K562 (cell line): Measurements from ENCODE around the gene HAUS2. TPM values are rescaled to one million over a fixed set of nuclear protein-coding genes. Genes with fewer than 3 reads are reported as not detected.

ENCODE experiments used
- CAMTA2 ChIP-seq: fragments of 250-450 bp; sonication (Bioruptor Pico); conservative IDR thresholded peaks from 2 replicates; pipeline ENCODE4 v1.5.1; 2022
- CEBPG ChIP-seq, 3 experiments: fragments of 200-800 bp in 1 of 3; sonication (Bioruptor generic) in 1 of 3; sonication (generic) in 1 of 3; formaldehyde crosslinking in 1 of 3; IDR thresholded peaks in 2 of 3; conservative IDR thresholded peaks in 1 of 3; 2 replicates each; pipeline versions ENCODE4 v1.6.1 to v1.8.0; 2016 to 2022; ENCODE audit warnings: missing compliant biosample characterization in 2 of 3, missing genetic modification characterization in 2 of 3, mild to moderate bottlenecking in 1 of 3, missing genetic modification reagents in 1 of 3
- CREB3L1 ChIP-seq: fragments of 450-650 bp; IDR thresholded peaks from 2 replicates; pipeline ENCODE4 v1.6.1; 2014; ENCODE audit warnings: low read depth, mild to moderate bottlenecking, moderate library complexity, borderline replicate concordance
- GABPA ChIP-seq: fragments of 200-800 bp; sonication (Bioruptor generic); conservative IDR thresholded peaks from 2 replicates; pipeline ENCODE4 v1.6.1; 2016; ENCODE audit warnings: low read depth, missing genetic modification characterization, missing compliant biosample characterization
- GTF2E2 ChIP-seq: fragments of 200-800 bp; sonication (Bioruptor generic); IDR thresholded peaks from 2 replicates; pipeline ENCODE4 v1.6.1; 2016; ENCODE audit warnings: missing genetic modification characterization, missing compliant biosample characterization
- IRF2 ChIP-seq: sonication (generic); formaldehyde crosslinking; IDR thresholded peaks from 2 replicates; pipeline ENCODE4 v1.8.1; 2022; ENCODE audit warnings: mild to moderate bottlenecking, missing genetic modification reagents
- MAFF ChIP-seq: IDR thresholded peaks from 2 replicates; pipeline ENCODE4 v1.6.1; 2012; ENCODE audit warnings: low read length, improper control_type of control experiment
- MXI1 ChIP-seq: IDR thresholded peaks from 2 replicates; pipeline ENCODE4 v1.6.1; 2011; ENCODE audit warnings: low read depth, mild to moderate bottlenecking, improper control_type of control experiment, low read length
- NCOA1 ChIP-seq: fragments of 450-650 bp; IDR thresholded peaks from 2 replicates; pipeline ENCODE4 v1.6.1; 2016; ENCODE audit warnings: low read depth
- NFRKB ChIP-seq: fragments of 450-650 bp; IDR thresholded peaks from 2 replicates; pipeline ENCODE4 v1.6.1; 2016; ENCODE audit warnings: low read depth
- PCBP1 ChIP-seq: fragments of 200-400 bp; formaldehyde crosslinking; IDR thresholded peaks from 2 replicates; pipeline ENCODE4 v1.6.1; 2018; ENCODE audit warnings: mild to moderate bottlenecking, low read depth, low read length; ENCODE audit not compliant: poor library complexity, severe bottlenecking
- PTRF ChIP-seq: fragments of 450-650 bp; IDR thresholded peaks from 2 replicates; pipeline ENCODE4 v1.6.1; 2016; ENCODE audit warnings: mild to moderate bottlenecking, missing genetic modification characterization, missing compliant biosample characterization
- SMARCE1 ChIP-seq: fragments of 450-650 bp; IDR thresholded peaks from 2 replicates; pipeline ENCODE4 v1.7.1; 2016; ENCODE audit warnings: mild to moderate bottlenecking
- TBP ChIP-seq: optimal IDR thresholded peaks from 2 replicates; pipeline ENCODE3; 2011; ENCODE audit warnings: low read depth, low read length, improper control_type of control experiment
- ZNF197 ChIP-seq: fragments of 200-800 bp; sonication (Bioruptor generic); IDR thresholded peaks from 2 replicates; pipeline ENCODE4 v1.6.1; 2016; ENCODE audit warnings: low read depth, missing genetic modification characterization, missing compliant biosample characterization
- ZNF311 ChIP-seq: fragments of 250-450 bp; sonication (Bioruptor Pico); IDR thresholded peaks from 2 replicates; pipeline ENCODE4 v1.4.0; 2020; ENCODE audit warnings: mild to moderate bottlenecking, moderate library complexity
- ZNF644 ChIP-seq: fragments of 200-800 bp; sonication (Bioruptor generic); IDR thresholded peaks from 2 replicates; pipeline ENCODE4 v1.6.1; 2016; ENCODE audit warnings: low read depth, missing genetic modification characterization, missing compliant biosample characterization
- polyA plus RNA-seq, 8 experiments: library from polyadenylated mRNA; depleted of rRNA in 4 of 8; stranded (reverse) in 5 of 8; unstranded in 3 of 8; fragments of >200 nt; fragmentation: Nextera tagmentation in 2 of 8; fragmentation: Illumina TruSeq in 1 of 8; extraction: Ambion mirVana in 2 of 8; extraction: Trizol in 1 of 8; gene quantifications; 2 replicates each; pipeline versions ENCODE4 v1.2.1 to v1.2.3, GENCODE V29; 2011 to 2014; ENCODE audit warnings: inconsistent platforms in 1 of 8, missing spikeins in 1 of 8
- total RNA-seq, 7 experiments: library from RNA; depleted of rRNA in 6 of 7; stranded (reverse); fragments of >200 nt in 6 of 7; fragmentation: Illumina TruSeq in 2 of 7; extraction: Trizol in 2 of 7; gene quantifications; 2 replicates each; pipeline versions ENCODE4 v1.2.1 to v1.2.3, GENCODE V29; 2011 to 2021; ENCODE audit warnings: low replicate concordance in 1 of 7
- TF ChIP-seq, protein P1 (sequence below): fragments of 450-650 bp; formaldehyde crosslinking; conservative IDR thresholded peaks from 2 replicates; pipeline ENCODE4 v1.4.0; 2022; ENCODE audit warnings: mild to moderate bottlenecking, missing genetic modification characterization
- TF ChIP-seq, protein P2 (sequence below), 2 experiments: fragments of 450-650 bp in 1 of 2; IDR thresholded peaks; 2 replicates each; pipeline ENCODE4 v1.6.1; 2011 to 2017; ENCODE audit warnings: low read depth in 2 of 2, antibody characterized with exemption in 1 of 2, borderline replicate concordance in 1 of 2, low read length in 1 of 2, mild to moderate bottlenecking in 1 of 2, mixed read lengths in 1 of 2; ENCODE audit not compliant: control insufficient read depth in 1 of 2

HAUS2 gene
- total and polyA plus RNA-seq, 9 of the 15 experiments (the other 6 are each of a cell fraction or from before 2014, with no cell fraction given), result 30.6 to 64.9 (median 54.1) TPM

DNA sequence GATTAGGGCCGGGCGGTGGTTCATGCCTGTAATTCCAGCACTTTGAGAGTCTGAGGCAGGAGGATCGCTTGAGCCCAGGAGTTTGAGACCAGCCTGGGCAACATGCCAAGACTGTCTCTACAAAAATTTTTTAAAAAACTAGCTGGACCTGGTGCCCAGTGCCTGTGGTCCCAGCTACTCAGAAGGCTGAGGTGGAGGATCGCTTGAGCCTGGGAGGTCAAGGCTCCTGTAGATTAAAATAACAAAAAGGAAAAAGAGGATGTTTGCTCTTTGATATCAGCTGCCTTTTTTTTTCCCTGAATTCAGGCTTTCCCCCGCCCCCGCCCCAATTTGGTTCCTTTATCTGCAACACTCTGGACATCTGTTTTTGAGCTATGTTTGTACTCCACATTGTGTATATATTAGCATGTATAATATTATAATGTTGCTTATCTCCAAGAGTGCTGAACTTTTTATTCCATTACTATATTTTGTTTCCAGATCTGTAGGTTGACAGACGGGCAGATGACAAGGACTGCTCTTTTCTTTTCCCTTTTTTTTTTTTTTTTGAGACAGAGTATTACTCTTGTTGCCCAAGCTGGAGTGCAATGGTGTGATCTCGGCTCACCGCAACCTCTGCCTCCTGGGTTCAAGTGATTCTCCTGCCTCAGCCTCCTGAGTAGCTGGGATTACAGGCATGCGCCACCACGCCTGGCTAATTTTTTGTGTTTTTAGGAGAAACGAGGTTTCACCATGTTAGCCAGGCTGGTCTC lies 48.6 kb upstream of the HAUS2 start (continued):
- no peak for TF ChIP-seq IRF2 (CRISPR knock-in tag)
- TF ChIP-seq ZNF644 (tag), result no peak
- TF ChIP-seq PTRF, result no peak
- TF ChIP-seq, protein P1, sequence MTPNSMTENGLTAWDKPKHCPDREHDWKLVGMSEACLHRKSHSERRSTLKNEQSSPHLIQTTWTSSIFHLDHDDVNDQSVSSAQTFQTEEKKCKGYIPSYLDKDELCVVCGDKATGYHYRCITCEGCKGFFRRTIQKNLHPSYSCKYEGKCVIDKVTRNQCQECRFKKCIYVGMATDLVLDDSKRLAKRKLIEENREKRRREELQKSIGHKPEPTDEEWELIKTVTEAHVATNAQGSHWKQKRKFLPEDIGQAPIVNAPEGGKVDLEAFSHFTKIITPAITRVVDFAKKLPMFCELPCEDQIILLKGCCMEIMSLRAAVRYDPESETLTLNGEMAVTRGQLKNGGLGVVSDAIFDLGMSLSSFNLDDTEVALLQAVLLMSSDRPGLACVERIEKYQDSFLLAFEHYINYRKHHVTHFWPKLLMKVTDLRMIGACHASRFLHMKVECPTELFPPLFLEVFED (CRISPR knock-in tag), result no peak
- TF ChIP-seq, protein P2, sequence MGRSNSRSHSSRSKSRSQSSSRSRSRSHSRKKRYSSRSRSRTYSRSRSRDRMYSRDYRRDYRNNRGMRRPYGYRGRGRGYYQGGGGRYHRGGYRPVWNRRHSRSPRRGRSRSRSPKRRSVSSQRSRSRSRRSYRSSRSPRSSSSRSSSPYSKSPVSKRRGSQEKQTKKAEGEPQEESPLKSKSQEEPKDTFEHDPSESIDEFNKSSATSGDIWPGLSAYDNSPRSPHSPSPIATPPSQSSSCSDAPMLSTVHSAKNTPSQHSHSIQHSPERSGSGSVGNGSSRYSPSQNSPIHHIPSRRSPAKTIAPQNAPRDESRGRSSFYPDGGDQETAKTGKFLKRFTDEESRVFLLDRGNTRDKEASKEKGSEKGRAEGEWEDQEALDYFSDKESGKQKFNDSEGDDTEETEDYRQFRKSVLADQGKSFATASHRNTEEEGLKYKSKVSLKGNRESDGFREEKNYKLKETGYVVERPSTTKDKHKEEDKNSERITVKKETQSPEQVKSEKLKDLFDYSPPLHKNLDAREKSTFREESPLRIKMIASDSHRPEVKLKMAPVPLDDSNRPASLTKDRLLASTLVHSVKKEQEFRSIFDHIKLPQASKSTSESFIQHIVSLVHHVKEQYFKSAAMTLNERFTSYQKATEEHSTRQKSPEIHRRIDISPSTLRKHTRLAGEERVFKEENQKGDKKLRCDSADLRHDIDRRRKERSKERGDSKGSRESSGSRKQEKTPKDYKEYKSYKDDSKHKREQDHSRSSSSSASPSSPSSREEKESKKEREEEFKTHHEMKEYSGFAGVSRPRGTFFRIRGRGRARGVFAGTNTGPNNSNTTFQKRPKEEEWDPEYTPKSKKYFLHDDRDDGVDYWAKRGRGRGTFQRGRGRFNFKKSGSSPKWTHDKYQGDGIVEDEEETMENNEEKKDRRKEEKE (IDR thresholded peaks at IDR 0.05; ENCODE audit: borderline replicate concordance in 1 of 2, control insufficient read depth in 1 of 2, low read depth in 2 of 2, low read length in 1 of 2), result no peak
- TF ChIP-seq TBP, result no peak
- no peak for TF ChIP-seq ZNF311 (CRISPR knock-in tag)
- TF ChIP-seq CAMTA2 (CRISPR knock-in tag), result no peak
- no peak for TF ChIP-seq CREB3L1
- peak; percentile 80 for TF ChIP-seq SMARCE1
- TF ChIP-seq MXI1, result no peak
- TF ChIP-seq MAFF, result no peak
- peak; percentile 26; the same call in 1 of the 2 replicates for TF ChIP-seq NCOA1
- TF ChIP-seq PCBP1, result no peak
- no peak for TF ChIP-seq CEBPG (CRISPR knock-in tag; IDR thresholded peaks at IDR 0.05)
- TF ChIP-seq CEBPG (tag; conservative IDR thresholded peaks at IDR 0.05 in 1 of 2, IDR thresholded peaks at IDR 0.05 in 1 of 2), result no peak
- no peak; the same call in 1 of the 2 replicates for TF ChIP-seq NFRKB
- TF ChIP-seq GTF2E2, result 0 out of 2 replicates have a peak, but pooled peaks have one; percentile 55
- TF ChIP-seq ZNF197 (CRISPR knock-in tag), result no peak
- TF ChIP-seq GABPA, result no peak
